ENCODE results near the gene FAM47E. TPM values are rescaled to one million over a fixed set of nuclear protein-coding genes. Genes with fewer than 3 reads are reported as not detected.

The FAM47E gene
- total RNA-seq, 2 donors from 2014 or later = 12.3 to 15.1 TPM

GRCh38 chr4:76257824-76258223, 6.3 kb downstream of the FAM47E start:
- 97% methylated on average over 3 of the region's 3 CpGs for WGBS
- TF ChIP-seq POLR2A (IDR thresholded peaks at IDR 0.05) (no peak), CTCF (IDR thresholded peaks at IDR 0.05) (no peak), POLR2AphosphoS5 (IDR thresholded peaks at IDR 0.05) (no peak)
- intact Hi-C loops (cut with DNase I) = loop anchor here (10.0 kb wide), 1 partner anchor 157 kb away; no protein-coding TSS in a partner anchor
- Histone ChIP-seq H3K4me3 (no peak overlapping the region), H3K9me3 (no peaks in the 10 kb centered on the region), H3K27me3 (replicated peaks; ENCODE audit: insufficient read depth) (no peaks in the 10 kb centered on the region), H3K36me3 (no peaks in the 10 kb centered on the region), H3K27ac (no peak overlapping the region), H3K4me1 (replicated peaks) (no peaks in the 10 kb centered on the region)
- DNase-seq (ENCODE audit: low spot score) = no peak

DNA sequence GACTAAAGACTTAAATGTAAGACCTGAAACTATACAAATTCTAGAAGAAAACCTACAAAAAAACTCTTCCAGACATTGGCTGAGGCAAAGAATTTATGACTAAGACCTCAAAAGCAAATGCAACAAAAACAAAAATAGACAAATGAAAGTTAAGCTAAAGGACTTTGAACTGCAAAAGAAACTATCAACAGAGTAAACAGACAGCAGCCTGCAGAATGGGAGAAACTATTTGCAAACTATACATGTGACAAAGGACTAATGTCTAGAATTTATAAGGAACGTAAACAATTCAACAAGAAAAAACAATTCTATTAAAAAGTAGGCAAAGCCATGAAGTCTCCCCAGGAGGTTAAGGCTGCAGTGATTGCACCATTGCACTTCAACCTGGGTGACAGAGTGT, 9.1 kb downstream of the FAM47E start:
- no peak overlapping the region for H3K4me3 ChIP-seq
- no peaks in the 10 kb centered on the region for H3K36me3 ChIP-seq
- no peak for TF ChIP-seq POLR2AphosphoS5 (IDR thresholded peaks at IDR 0.05)
- TF ChIP-seq CTCF (IDR thresholded peaks at IDR 0.05) = no peak
- no peak for TF ChIP-seq POLR2A (IDR thresholded peaks at IDR 0.05)
- no peak for DNase-seq (ENCODE audit: low spot score)
- H3K27ac ChIP-seq = no peak overlapping the region
- intact Hi-C loops (cut with DNase I) = no loop called here
- WGBS = 0% methylated on average over 1 of the region's 1 CpG
- H3K4me1 ChIP-seq (replicated peaks) = no peaks in the 10 kb centered on the region
- no peaks in the 10 kb centered on the region for H3K9me3 ChIP-seq
- H3K27me3 ChIP-seq (replicated peaks; ENCODE audit: insufficient read depth) = no peaks in the 10 kb centered on the region

DNA sequence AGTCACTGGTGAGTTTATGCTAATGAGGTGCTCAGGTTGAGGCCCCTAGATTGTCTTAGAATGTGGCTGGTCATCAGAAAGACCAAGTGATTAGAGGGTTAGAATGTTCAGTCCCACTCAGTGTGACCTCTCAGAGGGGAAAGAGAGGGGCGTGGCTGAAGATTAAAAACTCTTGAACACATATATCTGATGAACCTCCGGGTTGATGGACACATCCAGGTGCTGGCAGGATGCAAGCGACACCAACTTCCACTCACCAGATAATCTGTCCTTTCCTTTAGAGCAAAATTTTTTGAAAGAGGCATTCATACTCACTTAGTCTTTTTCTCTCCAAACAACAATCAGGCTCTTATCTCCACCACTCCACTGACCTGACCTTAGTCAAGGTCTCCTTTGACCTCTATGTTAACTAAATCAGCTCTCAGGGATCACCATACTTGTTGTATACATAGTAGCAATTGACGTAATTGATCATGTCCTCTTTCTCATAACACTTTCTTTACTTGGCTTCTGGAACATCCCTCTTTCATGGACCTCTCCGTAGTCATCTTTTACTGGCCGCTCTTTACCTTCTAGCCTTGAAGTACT, 14.2 kb downstream of the FAM47E start:
- WGBS = 90% methylated on average over 6 of the region's 6 CpGs
- intact Hi-C loops (cut with DNase I) = no loop called here

DNA sequence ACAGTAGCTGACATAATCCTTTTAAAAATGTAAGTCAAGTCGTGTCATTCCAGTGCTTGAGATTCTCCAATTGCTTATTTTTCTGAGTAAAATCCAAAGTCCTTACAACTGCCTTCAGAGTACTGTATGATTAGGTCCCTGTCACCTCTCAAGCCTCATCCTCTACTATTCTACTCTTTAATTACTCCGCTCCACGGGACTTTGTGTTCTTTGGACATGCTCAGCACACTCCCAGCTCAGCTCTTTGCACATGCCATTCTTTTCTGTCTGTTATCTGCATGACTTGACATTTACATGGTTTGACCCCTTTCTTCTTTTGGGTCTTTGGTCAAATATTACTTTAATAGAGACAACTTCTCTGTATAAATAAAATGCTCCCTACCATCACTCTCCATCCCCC, 15.1 kb downstream of the FAM47E start:
- no peak for DNase-seq (ENCODE audit: low spot score)
- TF ChIP-seq POLR2A (IDR thresholded peaks at IDR 0.05) = no peak
- TF ChIP-seq CTCF (IDR thresholded peaks at IDR 0.05) = no peak
- no peak for TF ChIP-seq POLR2AphosphoS5 (IDR thresholded peaks at IDR 0.05)
- Histone ChIP-seq H3K27me3 (replicated peaks; ENCODE audit: insufficient read depth) (no peaks in the 10 kb centered on the region), H3K9me3 (no peaks in the 10 kb centered on the region), H3K27ac (no peak overlapping the region), H3K4me1 (replicated peaks) (no peaks in the 10 kb centered on the region), H3K36me3 (no peaks in the 10 kb centered on the region), H3K4me3 (no peak overlapping the region)
- WGBS = 60% methylated on average over 3 of the region's 3 CpGs
- intact Hi-C loops (cut with DNase I) = no loop called here

More for the DNA sequence above, 14.2 kb downstream of the FAM47E start:
- Histone ChIP-seq H3K36me3 (no peaks in the 10 kb centered on the region), H3K9me3 (no peaks in the 10 kb centered on the region), H3K27ac (no peak overlapping the region), H3K4me1 (replicated peaks) (no peaks in the 10 kb centered on the region), H3K27me3 (replicated peaks; ENCODE audit: insufficient read depth) (no peaks in the 10 kb centered on the region), H3K4me3 (no peak overlapping the region)
- TF ChIP-seq POLR2AphosphoS5 (IDR thresholded peaks at IDR 0.05) = no peak
- TF ChIP-seq POLR2A (IDR thresholded peaks at IDR 0.05) = no peak
- TF ChIP-seq CTCF (IDR thresholded peaks at IDR 0.05) = no peak
- no peak for DNase-seq (ENCODE audit: low spot score)

DNA sequence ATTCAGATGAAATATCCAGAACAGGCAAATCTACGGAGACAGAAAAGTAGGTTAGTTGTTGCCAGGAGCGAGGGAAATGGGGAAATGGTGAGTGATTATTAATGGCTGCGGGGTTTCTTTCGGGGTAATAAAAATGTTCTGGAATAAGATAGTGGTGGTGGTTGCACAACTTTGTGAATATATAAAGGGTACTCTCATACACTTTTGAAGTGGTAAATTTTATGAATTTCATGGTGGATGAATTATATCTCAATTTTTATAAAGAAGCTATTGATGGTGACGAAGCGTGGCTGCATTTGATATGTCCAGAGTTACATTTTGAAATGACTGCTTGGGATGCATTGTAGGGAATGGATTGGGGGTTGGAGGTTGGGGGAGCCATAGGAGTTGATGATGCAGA, 16.3 kb downstream of the FAM47E start:
- H3K4me3 ChIP-seq = no peak overlapping the region
- no peak for TF ChIP-seq POLR2A (IDR thresholded peaks at IDR 0.05)
- TF ChIP-seq POLR2AphosphoS5 (IDR thresholded peaks at IDR 0.05) = no peak
- TF ChIP-seq CTCF (IDR thresholded peaks at IDR 0.05) = no peak
- no peak overlapping the region for H3K27ac ChIP-seq
- WGBS = 96% methylated on average over 6 of the region's 6 CpGs
- H3K9me3 ChIP-seq = no peaks in the 10 kb centered on the region
- DNase-seq (ENCODE audit: low spot score) = no peak
- H3K27me3 ChIP-seq (replicated peaks; ENCODE audit: insufficient read depth) = no peaks in the 10 kb centered on the region
- intact Hi-C loops (cut with DNase I) = no loop called here
- H3K36me3 ChIP-seq = no peaks in the 10 kb centered on the region
- no peaks in the 10 kb centered on the region for H3K4me1 ChIP-seq (replicated peaks)

Data from prostate gland (tissue), 2 donors.